IMR-90 (cell line): ENCODE results near the gene RGS5. TPM values are rescaled to one million over a fixed set of nuclear protein-coding genes. Genes with fewer than 3 reads are reported as not detected.

Experiments used
- ATAC-seq: fragments of 200-7000 bp; cut with Tn5 transposase; 2 replicates; pipeline ENCODE4 v1.9.1; 2020; ENCODE audit warnings: low read depth, mild to moderate bottlenecking, moderate library complexity
- BruUV-seq: library from RNA; stranded (reverse); fragments of 400-500 nt; replicated peaks from 2 replicates; lab custom pipeline; 2021; lab: Mats Ljungman, UMichigan
- CTCF ChIA-PET: fragments of 300-600 bp; formaldehyde crosslinking; extraction: SDS; loops from one replicate; lab custom pipeline; 2021; ENCODE audit warnings: antibody characterized with exemption; lab: Yijun Ruan, JAX
- POLR2A ChIA-PET: fragments of 300-600 bp; sonication (Branson Sonifier 250); formaldehyde crosslinking; loops from one replicate; lab custom pipeline; 2022; ENCODE audit warnings: antibody characterized with exemption; ENCODE audit not compliant: unreplicated experiment; lab: Charles Lee
- DNase-seq: peaks from one replicate; pipeline ENCODE4 v3.0.0; 2013
- H2AFZ ChIP-seq: replicated peaks from 2 replicates; pipeline ENCODE3; 2013; ENCODE audit warnings: low read length, mild to moderate bottlenecking; ENCODE audit not compliant: poor library complexity
- H2AK5ac ChIP-seq: 2 replicates; pipeline ENCODE4 v1.6.1; 2013; ENCODE audit warnings: low read depth, low read length, inconsistent platforms
- H2AK9ac ChIP-seq: replicated peaks from 2 replicates; pipeline ENCODE3; 2013; ENCODE audit warnings: mild to moderate bottlenecking, low read depth, low read length, moderate library complexity; ENCODE audit not compliant: poor library complexity
- H2BK120ac ChIP-seq: 2 replicates; pipeline ENCODE4 v1.6.1; 2013; ENCODE audit warnings: low read depth, low read length, inconsistent platforms
- H2BK15ac ChIP-seq: 3 replicates; pipeline ENCODE4 v1.6.1; 2013; ENCODE audit warnings: low read depth, low read length, inconsistent platforms
- H2BK20ac ChIP-seq: 2 replicates; pipeline ENCODE4 v1.6.1; 2013; ENCODE audit warnings: low read depth, mild to moderate bottlenecking, inconsistent platforms, low read length, moderate library complexity
- H2BK5ac ChIP-seq: 2 replicates; pipeline ENCODE4 v1.6.1; 2013; ENCODE audit warnings: mild to moderate bottlenecking, low read depth, low read length, inconsistent platforms; ENCODE audit not compliant: poor library complexity, severe bottlenecking
- H3K14ac ChIP-seq: replicated peaks from 2 replicates; pipeline ENCODE4 v1.6.1; 2013; ENCODE audit warnings: low read depth, low read length, inconsistent platforms
- H3K18ac ChIP-seq: 2 replicates; pipeline ENCODE4 v1.6.1; 2013; ENCODE audit warnings: low read depth, low read length, control low read depth
- H3K23ac ChIP-seq: 2 replicates; pipeline ENCODE4 v1.6.1; 2013; ENCODE audit warnings: low read depth, low read length, inconsistent platforms
- H3K27ac ChIP-seq: 2 replicates; pipeline ENCODE4 v1.5.1; 2013; ENCODE audit warnings: mild to moderate bottlenecking, control low read depth, low read length; ENCODE audit not compliant: insufficient read depth
- H3K27me3 ChIP-seq: 2 replicates; pipeline ENCODE4 v1.6.1; 2013; ENCODE audit warnings: low read length; ENCODE audit not compliant: control insufficient read depth, insufficient read depth
- H3K36me3 ChIP-seq: 2 replicates; pipeline ENCODE4 v1.6.1; 2013; ENCODE audit warnings: low read length, mixed read lengths; ENCODE audit not compliant: control insufficient read depth, insufficient read depth
- H3K4ac ChIP-seq: 2 replicates; pipeline ENCODE4 v1.6.1; 2013; ENCODE audit warnings: low read depth, low read length, inconsistent platforms
- H3K4me1 ChIP-seq: 2 replicates; pipeline ENCODE4 v1.6.1; 2013; ENCODE audit warnings: low read length, mixed read lengths; ENCODE audit not compliant: control insufficient read depth, insufficient read depth
- H3K4me2 ChIP-seq: 2 replicates; pipeline ENCODE4 v1.6.1; 2013; ENCODE audit warnings: low read depth, mild to moderate bottlenecking, control low read depth, low read length, moderate library complexity
- H3K4me3 ChIP-seq: 2 replicates; pipeline ENCODE4 v1.5.1; 2013; ENCODE audit warnings: low read depth, mild to moderate bottlenecking, control low read depth, low read length, moderate library complexity; ENCODE audit not compliant: insufficient read depth
- H3K56ac ChIP-seq: 2 replicates; pipeline ENCODE4 v1.6.1; 2013; ENCODE audit warnings: low read length, inconsistent platforms; ENCODE audit not compliant: insufficient read depth; ENCODE audit errors: extremely low read depth
- H3K79me1 ChIP-seq, 2 experiments: 2 replicates each; pipeline ENCODE4 v1.6.1; 2013; ENCODE audit warnings: low read length in 2 of 2, inconsistent platforms in 1 of 2, low read depth in 1 of 2
- H3K9ac ChIP-seq: 2 replicates; pipeline ENCODE4 v1.6.1; 2013; ENCODE audit warnings: low read depth, low read length, control low read depth
- H3K9me1 ChIP-seq: 2 replicates; pipeline ENCODE4 v1.6.1; 2013; ENCODE audit warnings: low read length, inconsistent platforms; ENCODE audit not compliant: insufficient read depth
- H3K9me3 ChIP-seq: 2 replicates; pipeline ENCODE4 v1.6.1; 2013; ENCODE audit warnings: low read length; ENCODE audit not compliant: control insufficient read depth, insufficient read depth
- H4K20me1 ChIP-seq: 2 replicates; pipeline ENCODE4 v1.6.1; 2013; ENCODE audit warnings: low read length, inconsistent platforms; ENCODE audit not compliant: insufficient read depth
- H4K5ac ChIP-seq: 2 replicates; pipeline ENCODE4 v1.6.1; 2013; ENCODE audit warnings: mild to moderate bottlenecking, low read depth, low read length, control low read depth
- H4K8ac ChIP-seq, 2 experiments: 2 replicates each; pipeline ENCODE4 v1.6.1; 2013; ENCODE audit warnings: low read depth in 2 of 2, low read length in 2 of 2, control low read depth in 1 of 2, inconsistent platforms in 1 of 2
- H4K91ac ChIP-seq: 2 replicates; pipeline ENCODE4 v1.6.1; 2013; ENCODE audit warnings: low read depth, low read length, inconsistent platforms; ENCODE audit not compliant: insufficient read depth
- MAFK ChIP-seq: IDR thresholded peaks from 2 replicates; pipeline ENCODE4 v1.6.1; 2012; ENCODE audit warnings: low read depth, low read length, improper control_type of control experiment
- RFX5 ChIP-seq: IDR thresholded peaks from 2 replicates; pipeline ENCODE4 v1.8.0; 2012; ENCODE audit warnings: low read depth, mild to moderate bottlenecking, low read length, moderate library complexity
- WGBS, 2 experiments: methylation state at CpG; one replicate each; pipeline versions ENCODE4 v1.1.5 to v1.1.7; 2013; ENCODE audit warnings: missing lambda C conversion rate in 2 of 2; ENCODE audit not compliant: insufficient read length in 1 of 2; ENCODE audit errors: extremely low coverage in 2 of 2; 5-methylcytosine and 5-hydroxymethylcytosine counted together
- dilution Hi-C: fragments of 300-500 bp; cut with HindIII; formaldehyde crosslinking; loops from one replicate; pipeline ENCODE4 v1.14.3; 2018; ENCODE audit warnings: low sequenced_read_pairs; ENCODE audit not compliant: unreplicated experiment
- in situ Hi-C: fragments of 300-500 bp; cut with MboI; formaldehyde crosslinking; loops from 3 replicates; pipeline ENCODE4 v1.14.3; 2019; ENCODE audit warnings: low sequenced_read_pairs, inconsistent platforms, mixed read lengths
- intact Hi-C: fragments of 100-400 bp; cut with micrococcal nuclease; formaldehyde crosslinking; loops from 2 replicates; pipeline ENCODE4 v1.10.0; 2022
- polyA plus RNA-seq, 3 experiments: library from polyadenylated mRNA; depleted of rRNA; stranded (reverse); fragments of >200 nt; gene quantifications; 2 replicates each; pipeline ENCODE4 v1.2.3, GENCODE V29; 2012; ENCODE audit warnings: low replicate concordance in 1 of 3
- total RNA-seq: library from RNA; depleted of rRNA; stranded (reverse); fragments of >200 nt; gene quantifications from 2 replicates; pipeline ENCODE4 v1.2.3, GENCODE V29; 2012

RGS5 gene
- total and polyA plus RNA-seq, 2 of the 4 experiments (the other 2 are of a cell fraction): 21.4 to 40.0 TPM

DNA sequence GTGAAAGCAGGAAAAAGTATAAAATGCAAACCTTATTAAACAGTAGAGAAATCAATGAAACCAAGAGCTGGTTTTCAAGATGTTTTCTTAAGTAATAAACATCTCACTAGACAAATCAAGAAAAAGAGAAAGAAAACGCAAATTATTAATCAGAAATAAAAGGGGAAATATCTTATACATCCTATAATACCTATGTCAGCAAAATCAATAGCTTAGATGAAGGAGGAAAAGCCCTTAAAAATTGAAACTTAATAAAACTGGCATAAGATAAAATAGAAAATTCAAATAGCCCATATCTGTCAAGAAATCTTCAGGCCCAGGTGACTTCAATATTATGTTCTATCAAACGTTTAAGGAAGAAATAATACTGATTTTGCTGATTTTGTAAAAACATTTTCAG lies 74.4 kb downstream of the RGS5 start:
- Histone ChIP-seq H2AK9ac (no peak overlapping the region), H3K9me1 (no peaks in the 10 kb centered on the region), H2BK20ac (no peak overlapping the region), H3K79me1 (no peaks in the 10 kb centered on the region), H3K14ac (no peak overlapping the region), H2AFZ (no peak overlapping the region), H4K91ac (no peak overlapping the region), H3K4me2 (no peak overlapping the region), H3K18ac (no peak overlapping the region), H3K36me3 (no peaks in the 10 kb centered on the region), H3K27ac (no peak overlapping the region), H3K23ac (no peak overlapping the region), H2BK120ac (no peak overlapping the region), H2BK15ac (no peak overlapping the region), H3K9me3 (no peaks in the 10 kb centered on the region), H4K5ac (no peak overlapping the region), H4K8ac (no peak overlapping the region), H2AK5ac (no peak overlapping the region), H3K27me3 (no peaks in the 10 kb centered on the region), H3K4ac (no peak overlapping the region), H2BK5ac (no peak overlapping the region), H3K56ac (no peak overlapping the region), H4K20me1 (no peaks in the 10 kb centered on the region), H3K4me3 (no peak overlapping the region), H3K4me1 (no peaks in the 10 kb centered on the region), H3K9ac (no peak overlapping the region)
- peak; percentile 91 for TF ChIP-seq MAFK
- TF ChIP-seq RFX5: no peak
- ATAC-seq: no peak
- ChIA-PET CTCF (interaction anchor here (0.6 kb wide), 1 partner anchor 1399 kb away, joined by 3 read pairs; no protein-coding TSS in a partner anchor), POLR2A (no interaction called here)
- intact Hi-C loops: no loop called here
- in situ Hi-C loops: no loop called here
- BruUV-seq: no TSS peak
- dilution Hi-C loops: no loop called here
- WGBS, 2 experiments: no CpG with 5 or more reads among the region's 2 CpGs
- DNase-seq: no peak
